HUES6 (cell line): ENCODE data around the gene RAB40C.

Experiments
- H3K27ac ChIP-seq: 2 replicates; pipeline ENCODE4 v1.7.0; 2013; ENCODE audit warnings: low read depth, mild to moderate bottlenecking, low read length, inconsistent platforms
- H3K27me3 ChIP-seq: 2 replicates; pipeline ENCODE4 v1.6.1; 2013; ENCODE audit warnings: low read length; ENCODE audit not compliant: control insufficient read depth, insufficient read depth
- H3K36me3 ChIP-seq: 2 replicates; pipeline ENCODE4 v1.6.1; 2013; ENCODE audit warnings: low read length; ENCODE audit not compliant: control insufficient read depth, insufficient read depth
- H3K4me1 ChIP-seq: 2 replicates; pipeline ENCODE4 v1.6.1; 2013; ENCODE audit warnings: low read length; ENCODE audit not compliant: control insufficient read depth, insufficient read depth
- H3K4me3 ChIP-seq: 2 replicates; pipeline ENCODE4 v1.5.1; 2013; ENCODE audit warnings: low read depth, low read length
- H3K9ac ChIP-seq: one replicate; pipeline ENCODE4 v1.6.1; 2013; ENCODE audit warnings: mild to moderate bottlenecking, low read length
- H3K9me3 ChIP-seq: 2 replicates; pipeline ENCODE4 v1.6.1; 2013; ENCODE audit warnings: low read depth, low read length; ENCODE audit not compliant: control insufficient read depth, insufficient read depth

Gene RAB40C

DNA sequence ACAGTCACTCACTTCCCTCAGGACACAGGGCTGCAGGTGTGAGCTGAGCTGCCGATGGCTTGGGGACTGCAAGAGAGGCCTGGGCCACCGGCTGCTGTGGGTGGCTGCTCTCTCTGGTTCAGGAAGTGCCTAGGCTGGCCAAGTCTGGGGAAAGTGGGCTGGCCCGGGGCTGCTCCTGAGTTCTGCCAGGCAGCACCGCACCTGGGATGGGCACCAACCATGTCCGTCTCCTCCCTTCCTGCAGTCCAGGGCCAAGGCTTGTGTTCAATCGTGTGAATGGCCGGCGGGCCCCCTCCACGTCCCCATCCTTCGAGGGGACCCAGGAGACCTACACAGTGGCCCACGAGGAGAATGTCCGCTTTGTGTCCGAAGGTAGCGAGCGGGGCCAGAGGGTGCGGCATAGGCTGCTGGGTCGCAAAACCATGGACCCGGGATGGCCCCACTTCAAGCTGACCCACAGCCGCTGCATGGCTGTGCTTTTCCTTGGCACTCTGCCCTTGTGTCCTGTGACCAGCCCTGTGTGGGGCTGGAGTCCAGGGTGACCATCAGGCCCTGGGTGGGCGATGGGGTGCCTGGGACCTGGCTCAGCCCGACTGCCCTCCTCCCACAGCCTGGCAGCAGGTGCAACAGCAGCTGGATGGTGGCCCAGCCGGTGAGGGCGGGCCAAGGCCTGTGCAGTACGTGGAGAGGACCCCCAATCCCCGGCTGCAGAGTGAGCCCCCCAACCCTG lies 57.5 kb downstream of the RAB40C start:
- Histone ChIP-seq H3K27me3 (peaks cover 8% of the 10 kb centered on the region; the same call in 1 of the 2 replicates), H3K27ac (no peak overlapping the region), H3K9me3 (no peaks in the 10 kb centered on the region), H3K36me3 (peaks cover 9% of the 10 kb centered on the region), H3K4me3 (no peak overlapping the region), H3K9ac (no peak overlapping the region), H3K4me1 (peaks cover 22% of the 10 kb centered on the region)

GRCh38 chr16:648071-648780 lies 58.4 kb downstream of the RAB40C start:
- H3K9ac ChIP-seq, result peak overlapping the region; percentile 74

GRCh38 chr16:648781-649589 lies 59.1 kb downstream of the RAB40C start, which contains the start of gene WDR90:
WDR90 (plus strand) TSS chr16:649365; CDS start chr16:649417, 52 bp downstream.
- Histone ChIP-seq H3K27ac (peak within 1 kb of the TSS; percentile 66; the same call in 1 of the 2 replicates), H3K36me3 (peaks cover 17% of the 10 kb centered on the region), H3K4me3 (peak within 1 kb of the TSS; percentile 76), H3K4me1 (peaks cover 12% of the 10 kb centered on the region; the same call in 1 of the 2 replicates), H3K9ac (peak within 1 kb of the TSS; percentile 76), H3K27me3 (no peaks in the 10 kb centered on the region), H3K9me3 (no peaks in the 10 kb centered on the region)

More at GRCh38 chr16:648071-648780, 58.4 kb downstream of the RAB40C start:
- peak overlapping the region; percentile 76 for H3K4me3 ChIP-seq
- H3K27me3 ChIP-seq, result no peaks in the 10 kb centered on the region; the same call in 1 of the 2 replicates
- H3K36me3 ChIP-seq, result peaks cover 13% of the 10 kb centered on the region
- H3K9me3 ChIP-seq, result no peaks in the 10 kb centered on the region
- peaks cover 13% of the 10 kb centered on the region for H3K4me1 ChIP-seq
- H3K27ac ChIP-seq, result peak overlapping the region; percentile 66; the same call in 1 of the 2 replicates

GRCh38 chr16:649631-650030 lies 59.8 kb downstream of the RAB40C start:
- peaks cover 12% of the 10 kb centered on the region; the same call in 1 of the 2 replicates for H3K4me1 ChIP-seq
- peaks cover 17% of the 10 kb centered on the region for H3K36me3 ChIP-seq
- peak overlapping the region; percentile 76 for H3K9ac ChIP-seq
- no peaks in the 10 kb centered on the region for H3K27me3 ChIP-seq
- no peak overlapping the region for H3K27ac ChIP-seq
- H3K9me3 ChIP-seq, result no peaks in the 10 kb centered on the region
- H3K4me3 ChIP-seq, result peak overlapping the region; percentile 76

DNA sequence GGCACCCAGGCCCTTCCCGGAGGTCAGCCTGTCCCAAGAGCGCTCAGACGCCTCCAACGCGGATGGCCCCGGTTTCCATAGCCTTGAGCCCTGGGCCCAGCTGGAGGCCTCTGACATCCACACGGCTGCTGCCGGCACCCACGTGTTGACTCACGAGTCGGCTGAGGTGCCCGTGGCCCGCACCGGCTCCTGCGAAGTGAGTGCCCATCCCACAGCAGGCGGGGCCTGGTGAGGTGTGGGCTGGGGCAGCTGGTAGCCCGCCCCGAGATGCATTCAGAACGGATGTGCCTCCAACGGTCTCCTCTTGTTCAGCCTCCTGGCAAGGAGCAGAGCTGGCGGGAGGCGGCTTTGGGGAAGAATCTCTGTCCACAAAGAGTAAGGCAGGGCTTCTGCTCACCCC lies 62.0 kb downstream of the RAB40C start:
- Histone ChIP-seq H3K9ac (no peak overlapping the region), H3K4me3 (no peak overlapping the region), H3K4me1 (peaks cover 9% of the 10 kb centered on the region; the same call in 1 of the 2 replicates), H3K27ac (no peak overlapping the region), H3K9me3 (no peaks in the 10 kb centered on the region), H3K36me3 (peaks cover 27% of the 10 kb centered on the region), H3K27me3 (no peaks in the 10 kb centered on the region)

DNA sequence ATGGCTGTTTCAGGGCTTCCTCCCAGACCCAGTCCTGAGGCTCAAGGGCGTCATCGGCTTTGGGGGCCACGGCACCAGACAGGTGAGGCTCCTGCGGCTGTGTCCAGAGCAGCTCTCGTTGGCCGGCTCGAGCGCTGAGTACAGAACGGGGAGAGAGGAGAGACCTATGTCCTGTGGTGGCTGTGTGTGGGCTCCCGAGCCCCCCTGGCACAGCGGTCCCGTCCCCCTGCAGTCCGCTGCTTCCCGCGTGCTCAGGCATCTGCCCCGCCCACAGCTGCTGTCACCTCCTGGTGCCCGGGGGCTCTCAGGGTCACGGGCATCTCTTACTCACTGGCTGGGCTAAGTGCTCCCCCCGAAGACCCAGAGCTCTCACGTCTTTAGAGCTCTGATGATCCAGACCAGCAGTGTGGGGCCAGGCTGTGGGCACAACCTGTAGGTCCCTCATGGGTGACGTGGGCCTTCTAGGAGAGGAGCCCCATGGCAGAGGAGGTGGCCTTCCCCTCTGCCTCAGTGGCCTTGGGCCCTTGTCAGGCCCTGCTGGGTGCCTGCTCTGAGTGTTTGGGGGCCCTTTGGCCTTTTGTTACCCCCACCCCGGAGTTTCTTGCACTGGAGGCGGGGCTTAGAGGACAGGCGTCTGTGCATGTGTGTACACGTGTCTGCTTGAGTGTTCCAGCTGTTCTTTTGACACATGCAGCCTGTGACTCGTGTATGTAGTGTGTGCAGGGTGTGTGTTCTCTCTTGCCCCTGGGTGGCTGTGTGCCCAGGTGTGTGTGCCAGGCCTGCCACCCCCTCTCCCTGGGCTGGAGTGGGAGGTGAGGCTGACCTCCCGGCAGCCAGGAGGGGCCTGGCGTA lies 62.8 kb downstream of the RAB40C start:
- Histone ChIP-seq H3K9ac (no peak overlapping the region), H3K4me1 (peaks cover 9% of the 10 kb centered on the region; the same call in 1 of the 2 replicates), H3K27ac (no peak overlapping the region), H3K36me3 (peaks cover 32% of the 10 kb centered on the region), H3K4me3 (no peak overlapping the region), H3K27me3 (no peaks in the 10 kb centered on the region), H3K9me3 (no peaks in the 10 kb centered on the region)

- H3K27me3 ChIP-seq, result no peaks in the 10 kb centered on the region
- H3K9ac ChIP-seq, result no peak overlapping the region
- H3K36me3 ChIP-seq, result peaks cover 44% of the 10 kb centered on the region
- H3K9me3 ChIP-seq, result no peaks in the 10 kb centered on the region
- no peak overlapping the region for H3K27ac ChIP-seq
- H3K4me1 ChIP-seq, result peaks cover 5% of the 10 kb centered on the region; the same call in 1 of the 2 replicates
- H3K4me3 ChIP-seq, result no peak overlapping the region
Measured at GRCh38 chr16:654034-654433, 64.2 kb downstream of the RAB40C start.

DNA sequence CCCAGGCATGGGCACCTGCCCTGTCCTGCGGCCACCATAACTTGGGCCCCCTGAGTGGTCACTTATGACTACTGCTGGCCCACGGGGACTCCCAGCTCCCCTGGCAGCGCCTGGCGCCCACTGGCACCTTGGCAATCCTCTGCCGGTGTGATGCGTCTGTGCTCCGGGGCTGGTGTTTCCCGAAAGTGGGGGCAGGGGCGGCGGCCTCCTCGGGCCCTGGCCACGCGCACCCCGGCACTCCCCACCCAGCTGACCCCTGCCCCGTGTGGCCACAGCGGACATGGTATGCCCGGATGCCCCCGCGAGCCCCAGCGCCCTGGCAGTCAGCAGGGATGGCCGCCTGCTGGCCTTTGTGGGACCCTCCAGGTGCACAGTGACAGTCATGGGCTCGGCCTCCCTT lies 67.6 kb downstream of the RAB40C start:
- peaks cover 34% of the 10 kb centered on the region for H3K36me3 ChIP-seq
- peaks cover 7% of the 10 kb centered on the region for H3K4me1 ChIP-seq
- H3K4me3 ChIP-seq, result no peak overlapping the region
- no peak overlapping the region for H3K27ac ChIP-seq
- no peaks in the 10 kb centered on the region for H3K27me3 ChIP-seq
- H3K9me3 ChIP-seq, result no peaks in the 10 kb centered on the region
- H3K9ac ChIP-seq, result no peak overlapping the region

DNA sequence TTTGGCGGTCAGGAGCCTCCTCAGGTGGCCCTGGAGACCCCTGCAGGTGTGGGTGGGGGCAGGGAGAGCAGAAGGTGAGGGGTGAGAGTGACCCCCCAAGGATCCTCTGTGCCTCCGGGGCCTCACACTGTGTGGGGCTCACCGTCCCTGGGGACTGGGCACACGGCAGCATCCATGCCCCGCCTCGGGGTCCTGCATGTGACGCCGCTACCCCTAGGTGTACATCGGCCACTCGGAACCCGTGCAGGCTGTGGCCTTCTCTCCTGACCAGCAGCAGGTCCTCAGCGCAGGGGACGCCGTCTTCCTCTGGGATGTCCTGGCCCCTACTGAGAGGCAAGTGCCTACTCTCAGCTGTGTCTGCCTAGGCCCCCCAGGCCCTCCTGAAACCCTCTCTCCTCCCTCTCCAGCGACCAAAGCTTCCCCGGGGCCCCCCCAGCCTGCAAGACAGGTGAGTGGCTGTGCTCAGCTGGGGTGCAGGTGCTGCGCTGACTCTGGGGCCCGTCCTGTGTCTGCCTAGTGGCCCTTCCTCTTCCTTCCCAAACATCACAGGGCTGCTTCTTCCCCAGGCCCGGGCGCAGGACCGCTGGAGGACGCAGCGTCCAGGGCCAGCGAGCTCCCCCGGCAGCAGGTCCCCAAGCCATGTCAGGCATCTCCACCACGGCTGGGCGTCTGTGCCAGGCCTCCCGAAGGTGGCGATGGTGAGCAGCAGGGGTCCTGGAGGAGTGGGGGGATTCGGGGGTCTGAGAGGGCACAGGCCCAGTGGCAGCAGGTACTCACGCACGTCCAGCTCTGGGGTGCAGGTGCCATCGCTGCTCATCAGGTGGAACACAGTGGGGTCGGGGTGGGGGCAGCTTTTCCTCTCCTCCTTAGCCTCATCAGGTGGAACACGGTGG lies 69.1 kb downstream of the RAB40C start:
- H3K27ac ChIP-seq, result no peak overlapping the region
- no peaks in the 10 kb centered on the region for H3K9me3 ChIP-seq
- peaks cover 7% of the 10 kb centered on the region for H3K4me1 ChIP-seq
- no peak overlapping the region for H3K4me3 ChIP-seq
- peaks cover 30% of the 10 kb centered on the region for H3K36me3 ChIP-seq
- no peak overlapping the region for H3K9ac ChIP-seq
- no peaks in the 10 kb centered on the region for H3K27me3 ChIP-seq
